ENCODE measurements around the gene IFI30. TPM values are rescaled to one million over a fixed set of nuclear protein-coding genes. Genes with fewer than 3 reads are reported as not detected.
A peak's percentile ranks its signal among the peaks of the same experiment; 100 is the strongest.

Gene IFI30
- total RNA-seq, 1 experiment from 2014 or later: 23.6 TPM

GRCh38 chr19:18161636-18162002, 12.0 kb upstream of the IFI30 start:
- no peak overlapping the region for H4K91ac ChIP-seq (ENCODE audit: insufficient read length, low read depth, low read length)
- no peaks in the 10 kb centered on the region for H3K9me3 ChIP-seq (ENCODE audit: control insufficient read depth, low read depth, low read length)
- no peak overlapping the region for H2BK12ac ChIP-seq (ENCODE audit: insufficient read length, low read depth, low read length)
- no peak overlapping the region for H3K18ac ChIP-seq (ENCODE audit: insufficient read length, low read depth, low read length)
- no peak overlapping the region for H3K4ac ChIP-seq (ENCODE audit: low read depth, low read length)
- TF ChIP-seq CTCF (conservative IDR thresholded peaks at IDR 0.05): no peak; the same call in 2 of the 3 replicates
- Mint-ChIP-seq H3K27me3 (ENCODE audit: low read depth) (no peaks in the 10 kb centered on the region), H3K4me1 (peaks cover 4 to 18% of the 10 kb centered on the region in 2 experiments; a peak in 2 of 4 replicates), H3K9me3 (no peaks in the 10 kb centered on the region), H3K27ac (peak overlapping the region in 2 of 3 experiments; percentile 64 to 89; a peak in 2 of 7 replicates), H3K36me3 (ENCODE audit: insufficient read depth in 1 of 3, low read depth in 3 of 3) (peaks cover 20 to 39% (median 35%) of the 10 kb centered on the region in 3 experiments; a peak in 6 of 7 replicates), H3K4me3 (peak overlapping the region; percentile 9 to 25; a peak in 2 of 5 replicates)
- H3K14ac ChIP-seq (ENCODE audit: insufficient read depth, low read length): no peak overlapping the region
- H2BK120ac ChIP-seq (ENCODE audit: low read depth, low read length, poor library complexity, severe bottlenecking): no peak overlapping the region
- no peaks in the 10 kb centered on the region for H3K79me1 ChIP-seq (ENCODE audit: insufficient read depth, low read depth, low read length, poor library complexity, severe bottlenecking)
- H3K23ac ChIP-seq (ENCODE audit: insufficient read length, low read depth, low read length): no peak overlapping the region
- H4K8ac ChIP-seq (replicated peaks; ENCODE audit: insufficient read length, low read depth, low read length): peak overlapping the region; percentile 19
- H2BK5ac ChIP-seq (ENCODE audit: insufficient read length, low read length): no peak overlapping the region
- no peak overlapping the region for H2AK5ac ChIP-seq (ENCODE audit: insufficient read length, low read length)
- H3K9ac ChIP-seq (ENCODE audit: extremely low read depth, insufficient read length, low read length): no peak overlapping the region
- WGBS (ENCODE audit: extremely low coverage, insufficient read length, low lambda C conversion rate): no CpG with 5 or more reads among the region's 19 CpGs
- H3K56ac ChIP-seq (ENCODE audit: insufficient read length, low read depth, low read length): no peak overlapping the region
- H2BK15ac ChIP-seq (ENCODE audit: low read depth, low read length): no peak overlapping the region
- peak overlapping the region; percentile 45 for H3K4me2 ChIP-seq (ENCODE audit: insufficient read depth, insufficient read length, low read length)
- no peak overlapping the region for H2BK20ac ChIP-seq (ENCODE audit: low read depth, low read length, poor library complexity, severe bottlenecking)
- H3K4me1 ChIP-seq (ENCODE audit: insufficient read depth, low read length): 0 out of 2 replicates have a peak, but pooled peaks cover 2% of the 10 kb centered on the region
- H3K23me2 ChIP-seq (ENCODE audit: insufficient read length, low read depth, low read length, poor library complexity, severe bottlenecking): peaks cover 3% of the 10 kb centered on the region
- no peak overlapping the region for H3T11ph ChIP-seq (ENCODE audit: low read length)
- H2AFZ ChIP-seq (ENCODE audit: low read length): no peak overlapping the region
- no peak overlapping the region for H3K27ac ChIP-seq (ENCODE audit: insufficient read length, low read depth, low read length)
- no peaks in the 10 kb centered on the region for H4K20me1 ChIP-seq (ENCODE audit: control insufficient read depth, insufficient read depth, insufficient read length)
- H4K5ac ChIP-seq (ENCODE audit: insufficient read length, low read depth, low read length): no peak overlapping the region
- DNase-seq: no peak
- no peaks in the 10 kb centered on the region for H3K27me3 ChIP-seq (ENCODE audit: insufficient read depth, low read length)
- no peaks in the 10 kb centered on the region for H3K79me2 ChIP-seq (ENCODE audit: insufficient read depth, low read length)
